ENCODE data around the gene NEURL3. TPM values are rescaled to one million over a fixed set of nuclear protein-coding genes. Genes with fewer than 3 reads are reported as not detected.
"Not testable (repeated sequence)": the region's sequence is repeated elsewhere in the genome, so short reads cannot be mapped to it uniquely, and the experiment has no call there.

Gene NEURL3
- total RNA-seq, 1 experiment from 2014 or later: not detected

- Histone ChIP-seq H3K36me3 (no peaks in the 10 kb centered on the region), H3K9me3 (replicated peaks) (0 out of 2 replicates have a peak, but pooled peaks cover 2% of the 10 kb centered on the region), H3K4me3 (no peak overlapping the region), H3K27ac (no peak overlapping the region; the same call in 1 of the 2 replicates), H3K4me1 (replicated peaks) (no peaks in the 10 kb centered on the region), H3K27me3 (replicated peaks) (no peaks in the 10 kb centered on the region)
- DNase-seq (ENCODE audit: low read depth in 1 of 2, low spot score in 2 of 2): no peak
These were observed 18.5 kb downstream of the NEURL3 start for GRCh38 chr2:96486696-96487095.

- Histone ChIP-seq H3K4me3 (peak overlapping the region; percentile 35), H3K27ac (peak overlapping the region; percentile 29; the same call in 1 of the 2 replicates), H3K4me1 (replicated peaks) (no peaks in the 10 kb centered on the region), H3K9me3 (replicated peaks) (0 out of 2 replicates have a peak, but pooled peaks cover 2% of the 10 kb centered on the region), H3K27me3 (replicated peaks) (no peaks in the 10 kb centered on the region), H3K36me3 (no peaks in the 10 kb centered on the region)
- peak; percentile 73 to 80 for DNase-seq (ENCODE audit: low read depth in 1 of 2, low spot score in 2 of 2)
These were observed 19.2 kb downstream of the NEURL3 start for GRCh38 chr2:96485751-96486651.

- Histone ChIP-seq H3K4me3 (no peak overlapping the region), H3K27me3 (replicated peaks) (no peaks in the 10 kb centered on the region), H3K36me3 (no peaks in the 10 kb centered on the region), H3K9me3 (replicated peaks) (no peaks in the 10 kb centered on the region), H3K27ac (no peak overlapping the region), H3K4me1 (replicated peaks) (no peaks in the 10 kb centered on the region)
- DNase-seq (ENCODE audit: low read depth in 1 of 2, low spot score in 2 of 2): no peak
These were observed 19.8 kb downstream of the NEURL3 start for GRCh38 chr2:96485350-96485749.

GRCh38 chr2:96484091-96484490 is 21.1 kb downstream of the NEURL3 start:
- Histone ChIP-seq H3K4me3 (no peak overlapping the region), H3K27ac (no peak overlapping the region), H3K4me1 (replicated peaks) (no peaks in the 10 kb centered on the region), H3K36me3 (no peaks in the 10 kb centered on the region), H3K27me3 (replicated peaks) (no peaks in the 10 kb centered on the region), H3K9me3 (replicated peaks) (no peaks in the 10 kb centered on the region)
- DNase-seq (ENCODE audit: low read depth in 1 of 2, low spot score in 2 of 2): no peak

GRCh38 chr2:96477458-96477857 is 27.7 kb downstream of the NEURL3 start:
- no peaks in the 10 kb centered on the region for H3K36me3 ChIP-seq
- no peak overlapping the region for H3K4me3 ChIP-seq
- no peak overlapping the region for H3K27ac ChIP-seq
- no peaks in the 10 kb centered on the region for H3K4me1 ChIP-seq (replicated peaks)
- no peak for DNase-seq (ENCODE audit: low read depth in 1 of 2, low spot score in 2 of 2)
- no peaks in the 10 kb centered on the region for H3K9me3 ChIP-seq (replicated peaks)
- peaks cover 22% of the 10 kb centered on the region; the same call in 1 of the 2 replicates for H3K27me3 ChIP-seq (replicated peaks)

- Histone ChIP-seq H3K27ac (no peak overlapping the region), H3K36me3 (no peaks in the 10 kb centered on the region), H3K4me1 (replicated peaks) (no peaks in the 10 kb centered on the region), H3K27me3 (replicated peaks) (peaks cover 9% of the 10 kb centered on the region; the same call in 1 of the 2 replicates), H3K4me3 (no peak overlapping the region), H3K9me3 (replicated peaks) (no peaks in the 10 kb centered on the region)
- DNase-seq (ENCODE audit: low read depth in 1 of 2, low spot score in 2 of 2): no peak
These were observed 33.4 kb downstream of the NEURL3 start for GRCh38 chr2:96471772-96472171.

- Histone ChIP-seq H3K4me3 (no peak overlapping the region), H3K27ac (no peak overlapping the region), H3K36me3 (no peaks in the 10 kb centered on the region), H3K4me1 (replicated peaks) (no peaks in the 10 kb centered on the region), H3K27me3 (replicated peaks) (0 out of 2 replicates have a peak, but pooled peaks cover 3% of the 10 kb centered on the region), H3K9me3 (replicated peaks) (no peaks in the 10 kb centered on the region)
- DNase-seq (ENCODE audit: low read depth in 1 of 2, low spot score in 2 of 2): no peak
These were observed 34.5 kb downstream of the NEURL3 start for GRCh38 chr2:96470636-96471035.

- H3K4me3 ChIP-seq: no peak overlapping the region
- H3K9me3 ChIP-seq (replicated peaks): no peaks in the 10 kb centered on the region
These were observed 35.0 kb downstream of the NEURL3 start for GRCh38 chr2:96470109-96470508.

GRCh38 chr2:96468904-96469303 is 36.3 kb downstream of the NEURL3 start:
- Histone ChIP-seq H3K27me3 (replicated peaks) (no peaks in the 10 kb centered on the region), H3K4me1 (replicated peaks) (no peaks in the 10 kb centered on the region), H3K36me3 (no peaks in the 10 kb centered on the region), H3K9me3 (replicated peaks) (no peaks in the 10 kb centered on the region), H3K4me3 (no peak overlapping the region), H3K27ac (no peak overlapping the region)
- DNase-seq (ENCODE audit: low read depth in 1 of 2, low spot score in 2 of 2): no peak

More at GRCh38 chr2:96470109-96470508, 35.0 kb downstream of the NEURL3 start:
- Histone ChIP-seq H3K36me3 (no peaks in the 10 kb centered on the region), H3K4me1 (replicated peaks) (no peaks in the 10 kb centered on the region), H3K27ac (no peak overlapping the region), H3K27me3 (replicated peaks) (no peaks in the 10 kb centered on the region)
- no peak for DNase-seq (ENCODE audit: low read depth in 1 of 2, low spot score in 2 of 2)

- no peak overlapping the region for H3K27ac ChIP-seq
- no peaks in the 10 kb centered on the region for H3K36me3 ChIP-seq
- no peak overlapping the region for H3K4me3 ChIP-seq
- no peaks in the 10 kb centered on the region for H3K27me3 ChIP-seq (replicated peaks)
- H3K9me3 ChIP-seq (replicated peaks): no peaks in the 10 kb centered on the region
- no peak for DNase-seq (ENCODE audit: low read depth in 1 of 2, low spot score in 2 of 2)
- H3K4me1 ChIP-seq (replicated peaks): no peaks in the 10 kb centered on the region
These were observed 40.5 kb downstream of the NEURL3 start for GRCh38 chr2:96464651-96465050.

- Histone ChIP-seq H3K27me3 (replicated peaks) (no peaks in the 10 kb centered on the region), H3K4me3 (no peak overlapping the region), H3K36me3 (no peaks in the 10 kb centered on the region), H3K27ac (no peak overlapping the region), H3K4me1 (replicated peaks) (no peaks in the 10 kb centered on the region), H3K9me3 (replicated peaks) (no peaks in the 10 kb centered on the region)
- DNase-seq (ENCODE audit: low read depth in 1 of 2, low spot score in 2 of 2): no peak
These were observed 41.1 kb downstream of the NEURL3 start for GRCh38 chr2:96464061-96464460.

GRCh38 chr2:96463119-96463518 is 42.0 kb downstream of the NEURL3 start:
- H3K27ac ChIP-seq: no peak overlapping the region
- H3K36me3 ChIP-seq: no peaks in the 10 kb centered on the region
- H3K27me3 ChIP-seq (replicated peaks): 0 out of 2 replicates have a peak, but pooled peaks cover 5% of the 10 kb centered on the region
- no peak overlapping the region for H3K4me3 ChIP-seq
- no peaks in the 10 kb centered on the region for H3K4me1 ChIP-seq (replicated peaks)
- no peak for DNase-seq (ENCODE audit: low read depth in 1 of 2, low spot score in 2 of 2)
- H3K9me3 ChIP-seq (replicated peaks): no peaks in the 10 kb centered on the region

GRCh38 chr2:96461616-96462015 is 43.5 kb downstream of the NEURL3 start:
- not testable (repeated sequence) for H3K27ac ChIP-seq; DNase-seq (ENCODE audit: low read depth in 1 of 2, low spot score in 2 of 2); H3K4me3 ChIP-seq; H3K27me3 ChIP-seq (replicated peaks); H3K9me3 ChIP-seq (replicated peaks); H3K4me1 ChIP-seq (replicated peaks); H3K36me3 ChIP-seq

- H3K27me3 ChIP-seq (replicated peaks): no peaks in the 10 kb centered on the region; the same call in 1 of the 2 replicates
- no peak overlapping the region for H3K4me3 ChIP-seq
- no peaks in the 10 kb centered on the region for H3K36me3 ChIP-seq
- H3K27ac ChIP-seq: no peak overlapping the region
- H3K9me3 ChIP-seq (replicated peaks): no peaks in the 10 kb centered on the region
- DNase-seq (ENCODE audit: low read depth in 1 of 2, low spot score in 2 of 2): no peak
- H3K4me1 ChIP-seq (replicated peaks): no peaks in the 10 kb centered on the region
These were observed 53.1 kb downstream of the NEURL3 start for GRCh38 chr2:96452053-96452452.
